Measurements from ENCODE around the gene PACC1. TPM values are rescaled to one million over a fixed set of nuclear protein-coding genes. Genes with fewer than 3 reads are reported as not detected.

PACC1 gene
- total RNA-seq, 1 donor from 2014 or later, result 15.3 TPM

DNA sequence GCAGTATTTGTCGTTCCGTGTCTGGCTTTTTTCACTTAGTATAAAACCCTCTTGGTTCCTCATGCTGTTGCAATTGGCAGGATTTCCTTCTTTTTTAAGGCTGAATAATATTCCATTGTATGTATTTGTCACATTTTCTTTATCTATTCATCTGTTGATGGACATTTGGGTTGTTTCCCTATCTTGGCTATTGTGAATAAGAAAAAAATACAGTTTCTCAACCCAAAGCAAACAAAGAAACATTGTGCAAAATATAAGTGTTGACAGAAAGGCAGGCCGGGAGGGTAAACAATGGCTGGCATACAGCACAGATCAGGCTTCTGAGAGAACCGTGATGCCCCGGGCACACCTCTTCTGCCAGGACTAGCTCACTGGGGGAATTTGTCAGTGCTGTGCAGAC, 45.0 kb upstream of the PACC1 start:
- TF ChIP-seq, protein P1, sequence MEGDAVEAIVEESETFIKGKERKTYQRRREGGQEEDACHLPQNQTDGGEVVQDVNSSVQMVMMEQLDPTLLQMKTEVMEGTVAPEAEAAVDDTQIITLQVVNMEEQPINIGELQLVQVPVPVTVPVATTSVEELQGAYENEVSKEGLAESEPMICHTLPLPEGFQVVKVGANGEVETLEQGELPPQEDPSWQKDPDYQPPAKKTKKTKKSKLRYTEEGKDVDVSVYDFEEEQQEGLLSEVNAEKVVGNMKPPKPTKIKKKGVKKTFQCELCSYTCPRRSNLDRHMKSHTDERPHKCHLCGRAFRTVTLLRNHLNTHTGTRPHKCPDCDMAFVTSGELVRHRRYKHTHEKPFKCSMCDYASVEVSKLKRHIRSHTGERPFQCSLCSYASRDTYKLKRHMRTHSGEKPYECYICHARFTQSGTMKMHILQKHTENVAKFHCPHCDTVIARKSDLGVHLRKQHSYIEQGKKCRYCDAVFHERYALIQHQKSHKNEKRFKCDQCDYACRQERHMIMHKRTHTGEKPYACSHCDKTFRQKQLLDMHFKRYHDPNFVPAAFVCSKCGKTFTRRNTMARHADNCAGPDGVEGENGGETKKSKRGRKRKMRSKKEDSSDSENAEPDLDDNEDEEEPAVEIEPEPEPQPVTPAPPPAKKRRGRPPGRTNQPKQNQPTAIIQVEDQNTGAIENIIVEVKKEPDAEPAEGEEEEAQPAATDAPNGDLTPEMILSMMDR (IDR thresholded peaks at IDR 0.05; ENCODE audit: unreplicated experiment), result no peak

DNA sequence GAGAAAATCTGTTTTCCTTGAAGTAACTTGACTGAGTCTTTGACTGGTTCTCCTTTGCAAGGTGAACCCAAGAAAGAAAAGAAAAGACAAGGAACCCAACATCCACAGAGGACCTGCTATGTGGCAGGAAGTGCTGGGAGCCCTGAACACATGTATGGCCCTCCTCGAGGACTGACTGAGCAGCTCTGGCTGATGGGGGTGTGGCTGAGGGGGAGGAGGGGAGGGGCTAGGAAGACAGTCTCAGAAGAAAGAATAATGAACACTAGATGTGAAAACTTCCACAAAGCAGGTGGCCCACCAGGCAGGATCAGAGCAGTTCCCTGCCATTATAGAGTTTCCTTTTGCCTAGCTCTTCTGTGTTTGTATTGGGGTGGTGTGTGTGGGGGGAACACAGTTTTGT, 44.1 kb upstream of the PACC1 start:
- Mint-ChIP-seq H3K27ac (ENCODE audit: unreplicated experiment) (no peak overlapping the region), H3K4me3 (ENCODE audit: unreplicated experiment) (no peak overlapping the region), H3K4me1 (ENCODE audit: unreplicated experiment) (peaks cover 3% of the 10 kb centered on the region), H3K9me3 (ENCODE audit: unreplicated experiment) (no peaks in the 10 kb centered on the region), H3K27me3 (ENCODE audit: unreplicated experiment) (peaks cover 4% of the 10 kb centered on the region), H3K36me3 (ENCODE audit: low read depth, unreplicated experiment) (no peaks in the 10 kb centered on the region)
- TF ChIP-seq, protein P1 (IDR thresholded peaks at IDR 0.05; ENCODE audit: unreplicated experiment), result no peak
- no peak for DNase-seq (ENCODE audit: low spot score)

More for the DNA sequence above, 45.0 kb upstream of the PACC1 start:
- Mint-ChIP-seq H3K36me3 (ENCODE audit: low read depth, unreplicated experiment) (no peaks in the 10 kb centered on the region), H3K27ac (ENCODE audit: unreplicated experiment) (no peak overlapping the region), H3K27me3 (ENCODE audit: unreplicated experiment) (peaks cover 10% of the 10 kb centered on the region), H3K4me3 (ENCODE audit: unreplicated experiment) (no peak overlapping the region), H3K4me1 (ENCODE audit: unreplicated experiment) (peaks cover 7% of the 10 kb centered on the region), H3K9me3 (ENCODE audit: unreplicated experiment) (no peaks in the 10 kb centered on the region)
- DNase-seq (ENCODE audit: low spot score), result no peak

DNA sequence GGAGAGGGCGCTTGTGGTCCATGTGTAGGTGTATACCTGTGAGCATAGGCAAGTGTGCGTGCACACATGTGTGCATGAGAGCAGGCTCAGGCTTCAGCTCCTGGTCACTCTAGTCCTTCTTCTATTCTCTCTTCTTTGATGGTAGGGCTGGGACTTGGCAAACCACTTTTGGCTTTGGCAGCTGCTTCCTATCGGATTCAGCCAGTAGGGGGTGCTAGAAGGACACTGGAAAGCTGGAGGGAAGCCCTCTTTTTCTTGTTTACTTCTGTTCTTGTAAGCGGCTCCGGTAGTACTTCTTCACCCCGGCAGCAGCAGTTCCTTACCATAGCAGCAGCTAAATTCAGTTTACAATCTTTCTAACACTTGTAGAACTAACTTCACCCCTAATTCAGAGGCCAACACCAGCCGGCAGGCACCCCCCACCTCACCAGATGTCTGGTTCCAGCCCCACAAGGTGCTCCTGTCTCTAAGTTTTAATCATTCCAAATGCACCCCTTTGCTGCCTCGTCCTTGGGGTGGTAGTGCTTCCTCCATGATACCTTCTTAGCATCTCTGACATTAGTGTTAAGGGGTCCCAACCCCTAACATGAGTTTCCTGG, 43.2 kb upstream of the PACC1 start:
- peaks cover 1% of the 10 kb centered on the region for H3K27me3 Mint-ChIP-seq (ENCODE audit: unreplicated experiment)
- TF ChIP-seq, protein P1 (IDR thresholded peaks at IDR 0.05; ENCODE audit: unreplicated experiment), result peak; percentile 72
- H3K27ac Mint-ChIP-seq (ENCODE audit: unreplicated experiment), result no peak overlapping the region
- H3K9me3 Mint-ChIP-seq (ENCODE audit: unreplicated experiment), result no peaks in the 10 kb centered on the region
- peak; percentile 77 for DNase-seq (ENCODE audit: low spot score)
- H3K4me1 Mint-ChIP-seq (ENCODE audit: unreplicated experiment), result no peaks in the 10 kb centered on the region
- no peaks in the 10 kb centered on the region for H3K36me3 Mint-ChIP-seq (ENCODE audit: low read depth, unreplicated experiment)
- H3K4me3 Mint-ChIP-seq (ENCODE audit: unreplicated experiment), result no peak overlapping the region

DNA sequence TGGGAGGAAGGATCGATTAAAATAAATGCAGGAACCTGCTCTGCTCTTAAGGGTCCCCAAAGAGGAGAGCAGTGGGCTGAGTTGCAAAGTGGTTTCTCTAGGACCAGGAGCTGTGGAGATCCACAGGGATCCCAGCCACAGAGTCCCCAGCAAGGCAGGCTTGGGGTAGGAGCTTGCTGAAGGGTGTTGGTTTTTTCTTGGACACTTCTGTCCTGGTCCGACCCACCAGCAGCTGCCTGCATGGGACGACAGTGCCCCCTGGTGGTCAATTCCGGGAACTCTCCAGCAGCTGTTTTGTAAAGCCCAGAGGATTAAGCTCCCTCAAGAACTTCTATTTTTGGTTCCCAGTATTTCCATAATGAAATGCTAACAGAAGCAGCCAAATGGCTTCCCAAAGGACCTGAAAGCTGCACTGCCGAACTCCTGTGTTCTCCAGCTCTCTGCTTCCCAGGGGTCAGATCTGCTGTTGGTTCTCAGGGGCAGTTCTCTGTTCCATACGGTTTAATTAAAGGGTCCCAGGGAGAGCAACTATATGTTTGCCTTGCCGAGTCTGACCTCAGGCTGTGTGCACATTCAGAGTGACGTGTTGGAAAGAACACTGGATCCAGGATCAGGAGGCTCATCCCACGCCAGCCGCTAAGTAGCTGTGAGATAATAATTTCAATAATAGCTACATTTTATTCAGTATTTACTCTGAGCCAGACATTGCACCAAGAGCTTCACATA, 41.3 kb upstream of the PACC1 start:
- peaks cover 1% of the 10 kb centered on the region for H3K27me3 Mint-ChIP-seq (ENCODE audit: unreplicated experiment)
- TF ChIP-seq, protein P1 (IDR thresholded peaks at IDR 0.05; ENCODE audit: unreplicated experiment), result peak; percentile 99
- DNase-seq (ENCODE audit: low spot score), result peak; percentile 93
- no peak overlapping the region for H3K4me3 Mint-ChIP-seq (ENCODE audit: unreplicated experiment)
- no peaks in the 10 kb centered on the region for H3K36me3 Mint-ChIP-seq (ENCODE audit: low read depth, unreplicated experiment)
- H3K9me3 Mint-ChIP-seq (ENCODE audit: unreplicated experiment), result no peaks in the 10 kb centered on the region
- H3K27ac Mint-ChIP-seq (ENCODE audit: unreplicated experiment), result no peak overlapping the region
- H3K4me1 Mint-ChIP-seq (ENCODE audit: unreplicated experiment), result no peaks in the 10 kb centered on the region

DNA sequence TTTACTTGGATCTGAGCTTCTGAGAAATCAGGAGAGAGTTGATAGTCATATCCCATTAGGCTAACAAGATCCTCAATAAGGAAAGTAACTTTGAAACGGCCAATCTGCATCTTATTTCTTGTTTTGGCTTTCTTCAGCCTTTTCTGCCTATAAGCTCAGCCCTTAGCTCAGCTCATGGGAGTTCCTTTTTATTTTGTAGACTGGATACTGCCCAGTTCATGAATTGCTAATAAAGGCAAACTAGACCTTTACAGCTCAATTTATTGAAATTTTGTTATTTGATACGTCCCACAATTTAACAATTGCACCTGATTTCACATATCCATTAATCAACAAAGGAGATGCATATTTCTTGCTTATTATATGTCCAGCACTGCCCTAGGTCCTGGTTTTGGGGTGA, 40.7 kb upstream of the PACC1 start:
- no peaks in the 10 kb centered on the region for H3K4me1 Mint-ChIP-seq (ENCODE audit: unreplicated experiment)
- H3K36me3 Mint-ChIP-seq (ENCODE audit: low read depth, unreplicated experiment), result no peaks in the 10 kb centered on the region
- no peak overlapping the region for H3K27ac Mint-ChIP-seq (ENCODE audit: unreplicated experiment)
- no peak overlapping the region for H3K4me3 Mint-ChIP-seq (ENCODE audit: unreplicated experiment)
- TF ChIP-seq, protein P1 (IDR thresholded peaks at IDR 0.05; ENCODE audit: unreplicated experiment), result no peak
- H3K27me3 Mint-ChIP-seq (ENCODE audit: unreplicated experiment), result peaks cover 4% of the 10 kb centered on the region
- no peaks in the 10 kb centered on the region for H3K9me3 Mint-ChIP-seq (ENCODE audit: unreplicated experiment)
- no peak for DNase-seq (ENCODE audit: low spot score)
